G401 (cell line): Measurements from ENCODE around the gene CHIT1. TPM values are rescaled to one million over a fixed set of nuclear protein-coding genes. Genes with fewer than 3 reads are reported as not detected.

Source experiments
- DNase-seq: peaks from one replicate; pipeline ENCODE4 v3.0.0-alpha.2; 2015; ENCODE audit warnings: low spot score
- in situ Hi-C: cut with HindIII; loops from 2 replicates; pipeline ENCODE4 v1.10.0; 2016; ENCODE audit warnings: low sequenced_read_pairs, mixed read lengths
- total RNA-seq: library from RNA; depleted of rRNA; stranded (reverse); fragments of >200 nt; shearing (Covaris generic); gene quantifications from 2 replicates; pipeline ENCODE4 v1.2.3, GENCODE V29; 2014; rRNA removed

Gene CHIT1
- total RNA-seq, 1 experiment from 2014 or later, result not detected

DNA sequence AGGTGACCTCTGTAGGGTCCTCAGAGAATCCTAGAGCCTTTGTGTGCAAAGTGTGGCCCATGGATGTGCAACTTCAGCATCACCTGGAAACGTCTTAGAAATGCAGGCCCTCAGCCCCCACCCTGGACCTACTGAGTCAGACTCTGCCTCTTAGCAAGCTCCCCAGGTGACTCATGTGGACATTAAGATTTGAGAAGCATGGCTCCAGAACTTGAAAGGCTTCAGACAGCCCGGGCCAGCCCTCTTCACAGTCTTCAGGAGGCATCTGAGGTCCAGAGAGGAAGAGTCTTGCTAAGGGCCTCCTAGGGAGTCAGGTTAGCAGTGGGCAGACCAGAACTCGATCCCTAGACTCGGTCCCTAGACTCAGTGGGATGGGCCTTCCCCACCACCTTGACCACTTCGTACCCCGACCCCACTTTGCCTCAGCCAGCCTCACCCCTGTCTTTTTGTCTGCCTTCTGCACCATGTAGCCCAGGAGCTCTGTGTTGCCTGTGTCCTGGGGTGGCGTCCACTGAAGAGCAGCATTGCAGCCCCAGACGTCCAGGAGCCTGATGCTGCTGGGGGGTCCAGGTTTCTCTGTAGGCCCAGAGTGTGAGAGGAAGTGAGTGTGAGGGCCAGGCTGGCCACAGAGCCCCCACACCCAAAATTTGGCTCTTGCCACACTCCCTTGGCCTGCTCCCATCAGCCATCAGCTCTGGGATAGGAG, 58.7 kb downstream of the CHIT1 start:
- in situ Hi-C loops, result no loop called here
- no peak for DNase-seq

GRCh38 chr1:203169770-203170520, 59.5 kb downstream of the CHIT1 start:
- in situ Hi-C loops, result no loop called here
- DNase-seq, result no peak

- in situ Hi-C loops, result no loop called here
- DNase-seq, result no peak
Measured at GRCh38 chr1:203168991-203169390, 60.5 kb downstream of the CHIT1 start.

DNA sequence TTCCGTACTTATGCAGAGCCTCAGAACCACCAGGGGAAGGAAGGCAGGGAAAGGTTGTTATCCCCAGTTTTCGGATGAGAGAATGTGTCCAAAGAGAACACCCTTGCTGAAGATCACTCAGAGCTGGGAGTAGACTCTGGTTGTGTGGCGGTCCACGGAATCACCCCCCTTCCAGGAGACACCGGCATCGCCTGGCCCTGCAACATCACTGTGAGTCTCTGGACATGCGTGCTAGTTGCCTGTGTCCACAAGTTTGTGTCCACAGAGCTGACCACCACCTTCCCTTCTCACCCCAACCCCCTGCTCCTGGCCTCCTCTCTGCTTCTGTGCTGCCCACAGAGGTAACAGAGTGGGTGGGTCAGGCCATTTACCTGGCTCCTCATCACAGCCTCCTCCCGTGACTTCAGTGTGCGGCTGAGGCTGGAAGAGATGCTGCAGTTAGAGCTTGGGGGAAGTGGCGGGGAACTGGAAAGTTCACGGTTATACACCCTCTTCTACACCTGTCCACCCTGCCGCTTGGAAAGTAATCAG, 61.2 kb downstream of the CHIT1 start:
- in situ Hi-C loops, result no loop called here
- DNase-seq, result no peak

DNA sequence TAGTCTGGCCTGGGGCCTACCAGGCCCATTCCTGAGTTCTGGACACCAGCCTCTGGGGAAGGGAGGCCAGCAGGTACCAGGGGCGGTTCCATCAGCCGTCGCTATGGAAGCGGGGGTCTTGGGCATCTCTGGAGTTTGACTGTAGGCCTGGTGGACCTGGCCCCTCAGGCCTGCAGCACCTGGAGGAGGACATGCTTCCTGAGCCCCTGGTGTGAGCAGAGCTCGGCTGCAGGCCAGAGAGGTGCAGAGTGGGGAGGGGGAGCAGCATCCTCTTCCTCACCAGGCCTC, 61.6 kb downstream of the CHIT1 start:
- DNase-seq, result no peak
- in situ Hi-C loops, result no loop called here

DNA sequence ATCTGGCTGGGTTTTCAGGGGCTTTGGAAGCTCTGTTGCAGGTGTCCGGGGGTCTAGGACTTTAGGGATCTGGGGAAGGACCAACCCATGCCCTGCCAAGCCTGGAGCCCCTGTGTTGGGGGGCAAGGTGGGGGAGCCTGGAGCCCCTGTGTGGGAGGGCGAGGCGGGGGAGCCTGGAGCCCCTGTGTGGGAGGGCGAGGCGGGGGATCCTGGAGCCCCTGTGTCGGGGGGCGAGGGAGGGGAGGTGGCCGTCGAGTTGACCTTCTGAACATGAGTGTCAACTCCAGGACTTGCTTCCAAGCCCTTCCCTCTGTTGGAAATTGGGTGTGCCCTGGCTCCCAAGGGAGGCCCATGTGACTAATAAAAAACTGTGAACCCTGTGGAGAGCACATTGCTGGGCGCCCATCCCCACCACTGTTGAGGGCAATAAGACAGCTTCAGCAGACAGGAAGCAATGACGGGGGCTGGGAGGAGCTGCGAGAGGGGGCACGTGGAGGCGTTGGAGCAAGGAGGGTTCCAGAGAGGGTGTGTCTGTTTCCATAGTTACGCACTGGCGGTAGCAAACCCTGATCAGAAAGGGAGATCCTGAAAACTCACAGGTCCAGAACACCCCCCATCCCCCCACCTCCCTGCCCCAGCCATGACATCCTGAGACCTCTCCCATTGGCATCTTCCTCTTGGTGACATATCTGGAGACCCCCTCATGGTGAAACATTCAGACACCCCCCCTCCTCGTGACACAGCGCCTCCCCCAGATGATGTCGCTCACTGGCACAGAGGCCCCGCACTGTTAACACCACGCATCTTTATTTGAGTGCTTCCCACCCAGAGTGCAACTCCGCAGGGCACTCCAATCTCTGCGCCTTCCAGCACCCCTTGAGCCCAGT, 62.2 kb downstream of the CHIT1 start:
- DNase-seq, result no peak
- in situ Hi-C loops, result no loop called here

DNA sequence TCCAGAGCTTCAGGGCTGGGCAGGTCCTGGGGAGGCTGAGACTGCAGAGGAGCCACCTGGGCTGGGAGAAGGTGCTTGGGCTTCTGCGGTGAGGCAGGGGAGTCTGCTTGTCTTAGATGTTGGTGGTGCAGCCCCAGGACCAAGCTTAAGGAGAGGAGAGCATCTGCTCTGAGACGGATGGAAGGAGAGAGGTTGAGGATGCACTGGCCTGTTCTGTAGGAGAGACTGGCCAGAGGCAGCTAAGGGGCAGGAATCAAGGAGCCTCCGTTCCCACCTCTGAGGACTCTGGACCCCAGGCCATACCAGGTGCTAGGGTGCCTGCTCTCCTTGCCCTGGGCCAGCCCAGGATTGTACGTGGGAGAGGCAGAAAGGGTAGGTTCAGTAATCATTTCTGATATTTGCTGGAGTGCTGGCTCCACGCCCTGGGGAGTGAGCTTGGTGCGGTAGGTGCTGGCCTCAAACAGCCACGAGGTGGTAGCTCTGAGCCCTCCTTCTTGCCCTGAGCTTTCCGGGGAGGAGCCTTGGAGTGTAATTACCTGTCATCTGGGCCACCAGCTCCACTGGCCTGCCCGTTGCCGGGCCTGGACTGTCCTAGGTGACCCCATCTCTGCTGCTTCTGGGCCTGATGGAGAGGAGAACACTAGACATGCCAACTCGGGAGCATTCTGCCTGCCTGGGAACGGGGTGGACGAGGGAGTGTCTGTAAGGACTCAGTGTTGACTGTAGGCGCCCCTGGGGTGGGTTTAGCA, 63.1 kb downstream of the CHIT1 start:
- in situ Hi-C loops, result no loop called here

More for the DNA sequence above, 63.1 kb downstream of the CHIT1 start:
- peak; percentile 74 for DNase-seq

Other genes starting within 250 kb of the CHIT1 start
- 177 and 200 TPM in 2 replicates for gene TMEM183A, start 222.3 kb downstream of the CHIT1 start, total RNA-seq
- gene PPFIA4, start 203.2 kb downstream of the CHIT1 start, total RNA-seq, result 2.1 and 3.4 TPM in 2 replicates
- gene MYOG, start 143.7 kb downstream of the CHIT1 start, total RNA-seq, result not detected in 2 replicates
- gene ADORA1, start 101.9 kb downstream of the CHIT1 start, total RNA-seq, result 8.4 and 13.2 TPM in 2 replicates
- 0.47 TPM in 1 of 2 replicates, not detected in the other for gene MYBPH, start 53.8 kb downstream of the CHIT1 start, total RNA-seq
- 1.3 TPM in 1 of 2 replicates, not detected in the other for gene CHI3L1, start 43.0 kb downstream of the CHIT1 start, total RNA-seq
- gene BTG2, start 75.8 kb upstream of the CHIT1 start, total RNA-seq, result 12.7 and 15.2 TPM in 2 replicates
- not detected in 2 replicates for gene FMOD, start 121.4 kb upstream of the CHIT1 start, total RNA-seq
- gene PRELP, start 246.1 kb upstream of the CHIT1 start, total RNA-seq, result not detected in 2 replicates